Esophagus squamous epithelium (tissue), 4 donors: ENCODE results near the gene MCFD2.

Experiments used
- POLR2A ChIP-seq, 4 donors: fragments of 450-650 bp; IDR thresholded peaks; one replicate each; pipeline ENCODE4 v1.6.1; 2017; ENCODE audit warnings: antibody characterized with exemption in 4 of 4, mild to moderate bottlenecking in 4 of 4, moderate library complexity in 3 of 4
- TF ChIP-seq, protein P1 (sequence below), 6 experiments: fragments of 450-650 bp in 4 of 6; fragments of 200-600 bp in 2 of 6; sonication (generic) in 2 of 6; IDR thresholded peaks; one replicate each; pipeline ENCODE4 v1.5.1; 2016 to 2019; ENCODE audit warnings: antibody characterized with exemption in 6 of 6, mild to moderate bottlenecking in 4 of 6, moderate library complexity in 4 of 6

DNA sequence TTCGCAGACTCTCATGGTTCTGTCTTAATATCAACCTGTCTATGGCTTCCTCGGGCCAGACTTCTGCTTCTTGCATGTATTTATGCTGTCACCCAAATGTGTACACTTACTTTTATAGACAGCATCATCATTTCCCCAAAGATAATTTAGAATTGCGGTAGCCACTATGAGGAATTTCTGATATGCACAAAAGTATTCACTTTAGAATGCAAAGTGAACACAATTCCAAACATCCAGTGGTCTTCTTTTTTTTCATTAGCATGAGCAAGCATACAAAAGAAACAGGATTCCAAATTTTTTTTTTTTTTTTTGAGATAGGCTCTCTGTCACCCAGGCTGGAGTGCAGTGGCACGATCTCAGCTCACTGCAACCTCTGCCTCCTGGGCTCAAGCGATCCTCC lies 21.0 kb upstream of the MCFD2 start:
- TF ChIP-seq, protein P1, sequence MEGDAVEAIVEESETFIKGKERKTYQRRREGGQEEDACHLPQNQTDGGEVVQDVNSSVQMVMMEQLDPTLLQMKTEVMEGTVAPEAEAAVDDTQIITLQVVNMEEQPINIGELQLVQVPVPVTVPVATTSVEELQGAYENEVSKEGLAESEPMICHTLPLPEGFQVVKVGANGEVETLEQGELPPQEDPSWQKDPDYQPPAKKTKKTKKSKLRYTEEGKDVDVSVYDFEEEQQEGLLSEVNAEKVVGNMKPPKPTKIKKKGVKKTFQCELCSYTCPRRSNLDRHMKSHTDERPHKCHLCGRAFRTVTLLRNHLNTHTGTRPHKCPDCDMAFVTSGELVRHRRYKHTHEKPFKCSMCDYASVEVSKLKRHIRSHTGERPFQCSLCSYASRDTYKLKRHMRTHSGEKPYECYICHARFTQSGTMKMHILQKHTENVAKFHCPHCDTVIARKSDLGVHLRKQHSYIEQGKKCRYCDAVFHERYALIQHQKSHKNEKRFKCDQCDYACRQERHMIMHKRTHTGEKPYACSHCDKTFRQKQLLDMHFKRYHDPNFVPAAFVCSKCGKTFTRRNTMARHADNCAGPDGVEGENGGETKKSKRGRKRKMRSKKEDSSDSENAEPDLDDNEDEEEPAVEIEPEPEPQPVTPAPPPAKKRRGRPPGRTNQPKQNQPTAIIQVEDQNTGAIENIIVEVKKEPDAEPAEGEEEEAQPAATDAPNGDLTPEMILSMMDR (IDR thresholded peaks at IDR 0.05) = no peak
- TF ChIP-seq POLR2A (IDR thresholded peaks at IDR 0.05) = no peak
